Measurements from ENCODE around the gene LCP2.

GRCh38 chr5:170219615-170220014 lies 78.0 kb downstream of the LCP2 start:
- TF ChIP-seq CTCF (conservative IDR thresholded peaks at IDR 0.05 in 1 of 2, IDR thresholded peaks at IDR 0.05 in 1 of 2; ENCODE audit: low read depth in 1 of 2, low read length in 2 of 2) (no peak), EZH2 (IDR thresholded peaks at IDR 0.05; ENCODE audit: low read length, missing control alignments) (no peak)

Data from fibroblast of lung (primary cell).